ENCODE results near the gene BCL7C.

DNA sequence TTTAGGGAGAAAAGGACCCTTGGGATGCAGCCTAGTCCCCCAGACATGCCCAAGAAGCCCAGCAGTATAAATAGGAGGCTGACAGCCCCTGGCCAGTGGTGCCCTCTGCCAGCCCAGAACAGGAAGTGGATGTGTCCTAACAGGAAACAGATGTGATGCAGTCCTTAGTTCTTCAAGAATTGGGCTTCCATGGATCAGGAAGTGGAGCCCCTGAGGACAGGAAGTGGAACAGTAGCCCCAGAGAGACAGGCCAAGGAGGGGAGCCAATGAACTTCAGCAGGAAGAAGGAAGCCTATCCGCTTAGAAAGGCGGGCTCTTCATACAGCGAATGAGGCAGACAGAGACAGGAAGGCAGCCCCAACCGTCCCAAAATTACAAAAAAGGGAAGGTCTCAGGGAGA is 9.7 kb upstream of the BCL7C start:
- TF ChIP-seq, protein P1, sequence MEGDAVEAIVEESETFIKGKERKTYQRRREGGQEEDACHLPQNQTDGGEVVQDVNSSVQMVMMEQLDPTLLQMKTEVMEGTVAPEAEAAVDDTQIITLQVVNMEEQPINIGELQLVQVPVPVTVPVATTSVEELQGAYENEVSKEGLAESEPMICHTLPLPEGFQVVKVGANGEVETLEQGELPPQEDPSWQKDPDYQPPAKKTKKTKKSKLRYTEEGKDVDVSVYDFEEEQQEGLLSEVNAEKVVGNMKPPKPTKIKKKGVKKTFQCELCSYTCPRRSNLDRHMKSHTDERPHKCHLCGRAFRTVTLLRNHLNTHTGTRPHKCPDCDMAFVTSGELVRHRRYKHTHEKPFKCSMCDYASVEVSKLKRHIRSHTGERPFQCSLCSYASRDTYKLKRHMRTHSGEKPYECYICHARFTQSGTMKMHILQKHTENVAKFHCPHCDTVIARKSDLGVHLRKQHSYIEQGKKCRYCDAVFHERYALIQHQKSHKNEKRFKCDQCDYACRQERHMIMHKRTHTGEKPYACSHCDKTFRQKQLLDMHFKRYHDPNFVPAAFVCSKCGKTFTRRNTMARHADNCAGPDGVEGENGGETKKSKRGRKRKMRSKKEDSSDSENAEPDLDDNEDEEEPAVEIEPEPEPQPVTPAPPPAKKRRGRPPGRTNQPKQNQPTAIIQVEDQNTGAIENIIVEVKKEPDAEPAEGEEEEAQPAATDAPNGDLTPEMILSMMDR (IDR thresholded peaks at IDR 0.05; ENCODE audit: low read length): no peak
- no peak for TF ChIP-seq EZH2 (IDR thresholded peaks at IDR 0.05; ENCODE audit: borderline replicate concordance, low read length)

Data from OCI-LY1 (cell line).